A549 (cell line): ENCODE measurements around the gene KMT5C. TPM values are rescaled to one million over a fixed set of nuclear protein-coding genes. Genes with fewer than 3 reads are reported as not detected.

Experiments
- ATOH8 ChIP-seq: fragments of 250-450 bp; sonication (Bioruptor Pico); IDR thresholded peaks from 2 replicates; pipeline ENCODE4 v1.5.0; 2020; ENCODE audit warnings: low read depth, mild to moderate bottlenecking, moderate library complexity
- BHLHE40 ChIP-seq: IDR thresholded peaks from 2 replicates; pipeline ENCODE4 v1.6.1; 2012; ENCODE audit warnings: low read depth, low read length, inconsistent platforms
- CBX8 ChIP-seq: fragments of 200-600 bp; sonication (generic); IDR thresholded peaks from 2 replicates; pipeline ENCODE4 v1.6.1; 2016
- CEBPB ChIP-seq, 2 experiments: fragments of >200 bp in 1 of 2; sonication (Bioruptor Twin) in 1 of 2; formaldehyde crosslinking in 1 of 2; IDR thresholded peaks; 2 replicates each; pipeline ENCODE4 v1.6.1; 2012 to 2016
- CHD2 ChIP-seq: fragments of 150-350 bp; IDR thresholded peaks from 2 replicates; pipeline ENCODE4 v1.6.1; 2014; ENCODE audit warnings: low read length; ENCODE audit not compliant: partially characterized antibody
- CHD4 ChIP-seq: fragments of 200-600 bp; sonication (generic); IDR thresholded peaks from 2 replicates; pipeline ENCODE4 v1.6.1; 2016; ENCODE audit warnings: antibody characterized with exemption, mild to moderate bottlenecking, borderline replicate concordance
- EHF ChIP-seq: fragments of 250-450 bp; sonication (Bioruptor Pico); IDR thresholded peaks from 2 replicates; pipeline ENCODE4 v1.5.0; 2020; ENCODE audit warnings: mild to moderate bottlenecking
- EHMT2 ChIP-seq: fragments of 200-600 bp; sonication (generic); IDR thresholded peaks from 2 replicates; pipeline ENCODE4 v1.6.1; 2016; ENCODE audit warnings: antibody characterized with exemption, low read depth, mild to moderate bottlenecking, moderate library complexity
- ELK1 ChIP-seq: fragments of 150-350 bp; IDR thresholded peaks from 2 replicates; pipeline ENCODE4 v1.6.1; 2014; ENCODE audit warnings: low read depth, mild to moderate bottlenecking, low read length
- ESRRA ChIP-seq: fragments of 150-350 bp; IDR thresholded peaks from 2 replicates; pipeline ENCODE4 v1.6.1; 2014; ENCODE audit warnings: mild to moderate bottlenecking, low read length, borderline replicate concordance
- FOSB ChIP-seq: fragments of 250-450 bp; sonication (Bioruptor Pico); IDR thresholded peaks from 2 replicates; pipeline ENCODE4 v1.5.0; 2020; ENCODE audit warnings: mild to moderate bottlenecking, moderate library complexity
- FOSL2 ChIP-seq, 2 experiments: fragments of 450-650 bp in 1 of 2; fragments of >200 bp in 1 of 2; sonication (Bioruptor Twin) in 1 of 2; formaldehyde crosslinking; IDR thresholded peaks; 2 replicates each; pipeline versions ENCODE4 v1.5.0 to v1.6.1; 2016 to 2020; ENCODE audit warnings: mild to moderate bottlenecking in 1 of 2, moderate library complexity in 1 of 2
- FOXS1 ChIP-seq: fragments of 250-450 bp; sonication (Bioruptor Pico); IDR thresholded peaks from 2 replicates; pipeline ENCODE4 v1.5.0; 2020; ENCODE audit warnings: mild to moderate bottlenecking, moderate library complexity
- GATA3 ChIP-seq: IDR thresholded peaks from 2 replicates; pipeline ENCODE4 v1.6.1; 2012; ENCODE audit warnings: borderline replicate concordance
- HDAC2 ChIP-seq: fragments of 200-600 bp; sonication (generic); IDR thresholded peaks from 2 replicates; pipeline ENCODE4 v1.6.1; 2016
- HEYL ChIP-seq: fragments of 250-450 bp; sonication (Bioruptor Pico); IDR thresholded peaks from 2 replicates; pipeline ENCODE4 v1.8.0; 2021; ENCODE audit warnings: mild to moderate bottlenecking, moderate library complexity
- HOXB13 ChIP-seq: fragments of 250-450 bp; sonication (Bioruptor Pico); IDR thresholded peaks from 2 replicates; pipeline ENCODE4 v1.5.0; 2020; ENCODE audit warnings: low read depth, mild to moderate bottlenecking, moderate library complexity
- JUNB ChIP-seq: fragments of >200 bp; sonication (Bioruptor Twin); formaldehyde crosslinking; IDR thresholded peaks from 2 replicates; pipeline ENCODE4 v1.6.1; 2016
- KDM1A ChIP-seq: fragments of 200-600 bp; sonication (generic); IDR thresholded peaks from 2 replicates; pipeline ENCODE4 v1.6.1; 2016; ENCODE audit warnings: low read depth, mild to moderate bottlenecking
- MAX ChIP-seq: IDR thresholded peaks from 2 replicates; pipeline ENCODE4 v1.6.1; 2012
- MAZ ChIP-seq: fragments of 150-350 bp; IDR thresholded peaks from 2 replicates; pipeline ENCODE4 v1.6.1; 2014; ENCODE audit warnings: antibody characterized with exemption, low read depth, low read length, borderline replicate concordance
- NFE2L2 ChIP-seq: fragments of 150-350 bp; conservative IDR thresholded peaks from 2 replicates; pipeline ENCODE4 v1.6.1; 2014; ENCODE audit warnings: low read length
- NPAS2 ChIP-seq: fragments of 250-450 bp; sonication (Bioruptor Pico); IDR thresholded peaks from 2 replicates; pipeline ENCODE4 v1.8.0; 2022; ENCODE audit warnings: mild to moderate bottlenecking, moderate library complexity, borderline replicate concordance
- NR3C1 ChIP-seq: fragments of >200 bp; sonication (Bioruptor Twin); formaldehyde crosslinking; IDR thresholded peaks from 3 replicates; pipeline ENCODE4 v1.6.1; 2017
- PHF8 ChIP-seq: fragments of 200-600 bp; sonication (generic); IDR thresholded peaks from 2 replicates; pipeline ENCODE4 v1.6.1; 2016; ENCODE audit warnings: low read depth, mild to moderate bottlenecking, antibody characterized with exemption, moderate library complexity, borderline replicate concordance
- POLR2A ChIP-seq: IDR thresholded peaks from 2 replicates; pipeline ENCODE4 v1.6.1; 2012; ENCODE audit warnings: mild to moderate bottlenecking, low read length
- POLR2AphosphoS2 ChIP-seq: conservative IDR thresholded peaks from 2 replicates; pipeline ENCODE4 v1.6.1; 2012; ENCODE audit warnings: low read length, improper control_type of control experiment, inconsistent platforms
- RARB ChIP-seq: fragments of 250-450 bp; sonication (Bioruptor Pico); IDR thresholded peaks from 2 replicates; pipeline ENCODE4 v1.8.0; 2021; ENCODE audit warnings: mild to moderate bottlenecking, moderate library complexity
- RCOR1 ChIP-seq: fragments of 150-350 bp; IDR thresholded peaks from 2 replicates; pipeline ENCODE4 v1.6.1; 2014; ENCODE audit warnings: antibody characterized with exemption, low read length, low read depth
- RFX5 ChIP-seq: fragments of 450-650 bp; IDR thresholded peaks from 2 replicates; pipeline ENCODE4 v1.7.1; 2014; ENCODE audit warnings: antibody characterized with exemption, mild to moderate bottlenecking, moderate library complexity
- RNF2 ChIP-seq: fragments of 200-600 bp; sonication (generic); IDR thresholded peaks from 2 replicates; pipeline ENCODE4 v1.6.1; 2016; ENCODE audit warnings: low read depth, mild to moderate bottlenecking, antibody characterized with exemption, moderate library complexity, borderline replicate concordance
- SREBF2 ChIP-seq: fragments of 450-650 bp; IDR thresholded peaks from 2 replicates; pipeline ENCODE4 v1.6.1; 2014; ENCODE audit warnings: mild to moderate bottlenecking, moderate library complexity
- TFCP2L1 ChIP-seq: fragments of 250-450 bp; sonication (Bioruptor Pico); IDR thresholded peaks from 2 replicates; pipeline ENCODE4 v1.5.0; 2021; ENCODE audit warnings: mild to moderate bottlenecking
- ZC3H11A ChIP-seq: fragments of 450-650 bp; IDR thresholded peaks from 2 replicates; pipeline ENCODE4 v1.6.1; 2014; ENCODE audit warnings: antibody characterized with exemption, mild to moderate bottlenecking
- ZFP36 ChIP-seq: fragments of 450-650 bp; IDR thresholded peaks from 2 replicates; pipeline ENCODE4 v1.6.1; 2014; ENCODE audit warnings: borderline replicate concordance; ENCODE audit not compliant: partially characterized antibody
- ZNF302 ChIP-seq: fragments of 250-450 bp; sonication (Bioruptor Pico); IDR thresholded peaks from 2 replicates; pipeline ENCODE4 v1.9.0; 2021; ENCODE audit warnings: inconsistent platforms, mild to moderate bottlenecking, moderate library complexity
- ZSCAN20 ChIP-seq: fragments of 250-450 bp; sonication (Bioruptor Pico); IDR thresholded peaks from 2 replicates; pipeline ENCODE4 v1.8.0; 2022; ENCODE audit warnings: mild to moderate bottlenecking, moderate library complexity
- polyA plus RNA-seq, 4 experiments: library from polyadenylated mRNA; depleted of rRNA in 3 of 4; stranded (reverse); fragments of >200 nt; fragmentation: RNase III in 1 of 4; extraction: RNeasy Plus Mini Kit Qiagen cat#74134 plus additional on column Dnase treatment in 1 of 4; gene quantifications; 2 replicates in 3 of 4; 3 replicates in 1 of 4; pipeline ENCODE4 v1.2.3, GENCODE V29; 2011 to 2017
- TF ChIP-seq, protein P1 (sequence below): IDR thresholded peaks from 2 replicates; pipeline ENCODE4 v1.6.1; 2012
- TF ChIP-seq, protein P2 (sequence below): fragments of 200-600 bp; sonication (generic); IDR thresholded peaks from 2 replicates; pipeline ENCODE4 v1.6.1; 2016; ENCODE audit warnings: antibody characterized with exemption, mild to moderate bottlenecking, moderate library complexity

Gene KMT5C
- polyA plus RNA-seq, 2 of the 4 experiments (the other 2 are of a cell fraction) = 9.5 to 15.2 TPM

DNA sequence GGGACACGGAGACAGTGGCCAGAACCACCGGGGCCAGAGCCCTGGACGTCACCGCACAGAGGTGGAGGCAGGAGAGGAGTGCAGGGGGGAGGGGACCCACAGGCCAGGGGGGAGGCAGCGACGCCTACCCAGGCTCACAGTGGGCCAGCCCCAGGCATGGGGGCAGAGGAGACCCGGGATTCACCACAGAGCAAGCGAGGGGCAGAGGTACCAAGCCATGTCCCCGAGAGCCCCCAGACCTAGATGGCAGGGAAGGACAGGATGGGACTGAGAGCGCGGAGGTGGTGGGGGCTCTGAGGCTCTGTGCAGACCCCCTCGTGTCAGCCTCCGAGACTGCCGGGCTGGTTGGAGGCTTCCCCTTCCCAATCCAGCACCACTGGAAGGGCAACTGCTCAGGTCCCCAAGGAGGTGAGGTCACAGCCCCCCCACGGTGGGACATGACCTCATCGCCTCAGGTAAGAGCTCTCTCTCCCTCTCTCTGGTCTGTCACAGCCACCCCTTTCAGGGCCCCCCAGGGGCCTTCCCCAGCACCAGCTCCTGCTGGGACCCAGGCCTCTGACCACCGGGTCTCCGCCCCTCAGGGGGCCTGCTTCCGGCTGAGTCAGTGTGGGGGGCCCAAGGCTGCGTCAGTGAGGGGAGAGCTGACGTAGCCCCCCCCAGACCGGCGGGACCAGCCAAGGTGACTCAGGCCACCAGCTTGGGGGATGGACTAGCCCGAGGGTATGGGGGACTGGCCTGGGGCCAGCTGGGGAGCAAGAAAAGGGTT is 32.8 kb downstream of the KMT5C start (continued):
- TF ChIP-seq FOSL2 (IDR thresholded peaks at IDR 0.05) (peak; percentile 94), FOSL2 (CRISPR knock-in tag; IDR thresholded peaks at IDR 0.05) (peak; percentile 98), CBX8 (no peak), GATA3 (peak; percentile 98), MAZ (no peak), ZC3H11A (no peak), HDAC2 (no peak), ELK1 (no peak), RNF2 (no peak), RARB (peak; percentile 94), CHD2 (no peak), ATOH8 (peak; percentile 87; the same call in 1 of the 2 replicates), PHF8 (no peak), HOXB13 (CRISPR knock-in tag) (peak; percentile 94; the same call in 1 of the 2 replicates), RFX5 (no peak), ZNF302 (CRISPR knock-in tag) (no peak), POLR2A (no peak), MAX (peak; percentile 63), NR3C1 (no peak), POLR2AphosphoS2 (no peak), CHD4 (no peak), NFE2L2 (no peak), RCOR1 (no peak), EHMT2 (no peak), NPAS2 (CRISPR knock-in tag) (no peak), SREBF2 (no peak), ZFP36 (no peak), ESRRA (no peak), HEYL (CRISPR knock-in tag) (no peak), JUNB (peak; percentile 93), FOSB (peak; percentile 86; the same call in 1 of the 2 replicates), BHLHE40 (no peak), TFCP2L1 (CRISPR knock-in tag) (peak; percentile 92), ZSCAN20 (CRISPR knock-in tag) (no peak), KDM1A (no peak), FOXS1 (CRISPR knock-in tag) (peak; percentile 74), EHF (0 out of 2 replicates have a peak, but pooled peaks have one; percentile 29), CEBPB (IDR thresholded peaks at IDR 0.05) (no peak; a peak in 1 of 4 replicates)
- TF ChIP-seq, protein P1, sequence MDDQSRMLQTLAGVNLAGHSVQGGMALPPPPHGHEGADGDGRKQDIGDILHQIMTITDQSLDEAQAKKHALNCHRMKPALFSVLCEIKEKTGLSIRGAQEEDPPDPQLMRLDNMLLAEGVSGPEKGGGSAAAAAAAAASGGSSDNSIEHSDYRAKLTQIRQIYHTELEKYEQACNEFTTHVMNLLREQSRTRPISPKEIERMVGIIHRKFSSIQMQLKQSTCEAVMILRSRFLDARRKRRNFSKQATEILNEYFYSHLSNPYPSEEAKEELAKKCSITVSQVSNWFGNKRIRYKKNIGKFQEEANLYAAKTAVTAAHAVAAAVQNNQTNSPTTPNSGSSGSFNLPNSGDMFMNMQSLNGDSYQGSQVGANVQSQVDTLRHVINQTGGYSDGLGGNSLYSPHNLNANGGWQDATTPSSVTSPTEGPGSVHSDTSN = peak; percentile 70; the same call in 1 of the 2 replicates
- TF ChIP-seq, protein P2, sequence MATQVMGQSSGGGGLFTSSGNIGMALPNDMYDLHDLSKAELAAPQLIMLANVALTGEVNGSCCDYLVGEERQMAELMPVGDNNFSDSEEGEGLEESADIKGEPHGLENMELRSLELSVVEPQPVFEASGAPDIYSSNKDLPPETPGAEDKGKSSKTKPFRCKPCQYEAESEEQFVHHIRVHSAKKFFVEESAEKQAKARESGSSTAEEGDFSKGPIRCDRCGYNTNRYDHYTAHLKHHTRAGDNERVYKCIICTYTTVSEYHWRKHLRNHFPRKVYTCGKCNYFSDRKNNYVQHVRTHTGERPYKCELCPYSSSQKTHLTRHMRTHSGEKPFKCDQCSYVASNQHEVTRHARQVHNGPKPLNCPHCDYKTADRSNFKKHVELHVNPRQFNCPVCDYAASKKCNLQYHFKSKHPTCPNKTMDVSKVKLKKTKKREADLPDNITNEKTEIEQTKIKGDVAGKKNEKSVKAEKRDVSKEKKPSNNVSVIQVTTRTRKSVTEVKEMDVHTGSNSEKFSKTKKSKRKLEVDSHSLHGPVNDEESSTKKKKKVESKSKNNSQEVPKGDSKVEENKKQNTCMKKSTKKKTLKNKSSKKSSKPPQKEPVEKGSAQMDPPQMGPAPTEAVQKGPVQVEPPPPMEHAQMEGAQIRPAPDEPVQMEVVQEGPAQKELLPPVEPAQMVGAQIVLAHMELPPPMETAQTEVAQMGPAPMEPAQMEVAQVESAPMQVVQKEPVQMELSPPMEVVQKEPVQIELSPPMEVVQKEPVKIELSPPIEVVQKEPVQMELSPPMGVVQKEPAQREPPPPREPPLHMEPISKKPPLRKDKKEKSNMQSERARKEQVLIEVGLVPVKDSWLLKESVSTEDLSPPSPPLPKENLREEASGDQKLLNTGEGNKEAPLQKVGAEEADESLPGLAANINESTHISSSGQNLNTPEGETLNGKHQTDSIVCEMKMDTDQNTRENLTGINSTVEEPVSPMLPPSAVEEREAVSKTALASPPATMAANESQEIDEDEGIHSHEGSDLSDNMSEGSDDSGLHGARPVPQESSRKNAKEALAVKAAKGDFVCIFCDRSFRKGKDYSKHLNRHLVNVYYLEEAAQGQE = no peak
